HepG2 (cell line): ENCODE results near the gene DOK7. TPM values are rescaled to one million over a fixed set of nuclear protein-coding genes. Genes with fewer than 3 reads are reported as not detected.

ENCODE experiments used
- ATAC-seq: fragments of 200-7000 bp; cut with Tn5 transposase; 3 replicates; pipeline ENCODE4 v1.9.1; 2020; ENCODE audit warnings: mild to moderate bottlenecking, moderate library complexity
- BruUV-seq: library from RNA; stranded (reverse); fragments of 400-500 nt; replicated peaks from 2 replicates; lab custom pipeline; 2021; lab: Mats Ljungman, UMichigan
- CTCF ChIA-PET: fragments of 300-600 bp; formaldehyde crosslinking; extraction: SDS; loops from one replicate; lab custom pipeline; 2021; ENCODE audit warnings: low total read pairs, inconsistent platforms, low intra/inter-chr PET ratio; lab: Yijun Ruan, JAX
- POLR2A ChIA-PET: fragments of 350-600 bp; sonication (Branson Sonifier 250); formaldehyde crosslinking; loops from one replicate; lab custom pipeline; 2020; ENCODE audit warnings: antibody characterized with exemption, inconsistent platforms; lab: Yijun Ruan, JAX
- DNase-seq: peaks from one replicate; pipeline ENCODE4 v3.0.0-alpha.2; 2015; ENCODE audit warnings: low spot score
- FAIRE-seq: peaks from 3 replicates; lab custom pipeline; 2011; peaks lifted over from hg19 to GRCh38; lab: Jason Lieb, UNC
- H2AFZ ChIP-seq: one replicate; pipeline ENCODE4 v1.6.1; 2011; ENCODE audit warnings: low read length, inconsistent platforms
- H3K27ac ChIP-seq: fragments of 300-600 bp; 3 replicates; pipeline ENCODE4 v1.8.0; 2011; ENCODE audit warnings: mixed run types, mild to moderate bottlenecking, mixed read lengths, low read length, inconsistent platforms; ENCODE audit not compliant: insufficient read depth; ENCODE audit errors: extremely low read length
- H3K27me3 ChIP-seq, 2 experiments: fragments of 200-600 bp in 1 of 2; 2 replicates in 1 of 2; 3 replicates in 1 of 2; pipeline versions ENCODE4 v1.6.0 to v1.8.0; 2011; ENCODE audit warnings: low read length in 2 of 2, mild to moderate bottlenecking in 2 of 2, moderate library complexity in 2 of 2, inconsistent platforms in 1 of 2; ENCODE audit not compliant: insufficient read depth in 2 of 2, control insufficient read depth in 1 of 2
- H3K36me3 ChIP-seq, 2 experiments: fragments of 200-600 bp in 1 of 2; replicated peaks in 1 of 2; 2 replicates in 1 of 2; 3 replicates in 1 of 2; pipeline versions ENCODE4 v1.5.1 to v1.8.0; 2011; ENCODE audit warnings: low read length in 2 of 2, inconsistent platforms in 1 of 2; ENCODE audit not compliant: insufficient read depth in 2 of 2, control insufficient read depth in 1 of 2
- H3K4me1 ChIP-seq: 2 replicates; pipeline ENCODE4 v1.5.1; 2012; ENCODE audit warnings: low read length, inconsistent platforms; ENCODE audit not compliant: insufficient read depth
- H3K4me2 ChIP-seq: 2 replicates; pipeline ENCODE4 v1.6.0; 2011; ENCODE audit warnings: low read depth, low read length, inconsistent platforms
- H3K4me3 ChIP-seq, 3 experiments: fragments of 200-600 bp in 1 of 3; sonication (generic), shearing (Covaris generic) in 1 of 3; replicated peaks in 1 of 3; 2 replicates each; pipeline ENCODE4 v1.5.1; 2011 to 2016; ENCODE audit warnings: low read length in 3 of 3, inconsistent platforms in 2 of 3, low read depth in 2 of 3, mild to moderate bottlenecking in 2 of 3, control low read depth in 1 of 3, mixed read lengths in 1 of 3; ENCODE audit not compliant: insufficient read depth in 1 of 3
- H3K79me2 ChIP-seq: one replicate; pipeline ENCODE4 v1.6.1; 2011; ENCODE audit warnings: low read length, inconsistent platforms; ENCODE audit not compliant: insufficient read depth
- H3K9ac ChIP-seq: 2 replicates; pipeline ENCODE4 v1.6.0; 2011; ENCODE audit warnings: mild to moderate bottlenecking, low read depth, low read length, inconsistent platforms; ENCODE audit not compliant: insufficient read depth
- H3K9me3 ChIP-seq: 2 replicates; pipeline ENCODE4 v1.5.1; 2012; ENCODE audit warnings: mild to moderate bottlenecking, low read length
- H4K20me1 ChIP-seq: 2 replicates; pipeline ENCODE4 v1.6.0; 2011; ENCODE audit warnings: inconsistent platforms, mild to moderate bottlenecking, low read length, moderate library complexity; ENCODE audit not compliant: insufficient read depth
- ARNT ChIP-seq: fragments of 450-650 bp; IDR thresholded peaks from 2 replicates; pipeline ENCODE4 v1.6.1; 2017
- ARNT2 ChIP-seq: sonication (generic); formaldehyde crosslinking; IDR thresholded peaks from 2 replicates; pipeline ENCODE4 v1.8.0; 2022; ENCODE audit warnings: mild to moderate bottlenecking, low read depth, missing genetic modification reagents, moderate library complexity
- BCL6 ChIP-seq: IDR thresholded peaks from 2 replicates; pipeline ENCODE4 v1.6.1; 2016; ENCODE audit warnings: missing genetic modification reagents, missing compliant biosample characterization
- BHLHE40 ChIP-seq: IDR thresholded peaks from 2 replicates; pipeline ENCODE4 v1.6.1; 2011; ENCODE audit warnings: low read length, improper control_type of control experiment
- FOXP1 ChIP-seq, 2 experiments: fragments of 450-650 bp in 1 of 2; IDR thresholded peaks; 2 replicates each; pipeline ENCODE4 v1.6.1; 2017 to 2018; ENCODE audit warnings: antibody characterized with exemption in 1 of 2
- HOXA7 ChIP-seq: sonication (generic); formaldehyde crosslinking; IDR thresholded peaks from 2 replicates; pipeline ENCODE4 v1.8.1; 2022; ENCODE audit warnings: mild to moderate bottlenecking, missing genetic modification reagents, moderate library complexity
- HOXA9 ChIP-seq: sonication (generic); formaldehyde crosslinking; IDR thresholded peaks from 2 replicates; pipeline ENCODE4 v1.8.1; 2022; ENCODE audit warnings: missing genetic modification reagents, mild to moderate bottlenecking, moderate library complexity, borderline replicate concordance
- HOXD1 ChIP-seq: sonication (generic); formaldehyde crosslinking; IDR thresholded peaks from 2 replicates; pipeline ENCODE4 v1.5.0; 2020; ENCODE audit warnings: missing genetic modification reagents
- KDM3A ChIP-seq: IDR thresholded peaks from 2 replicates; pipeline ENCODE4 v1.6.1; 2018; ENCODE audit warnings: low read depth, missing compliant biosample characterization
- MAFK ChIP-seq, 2 experiments: IDR thresholded peaks in 1 of 2; conservative IDR thresholded peaks in 1 of 2; 2 replicates each; pipeline ENCODE4 v1.6.1; 2011; ENCODE audit warnings: improper control_type of control experiment in 2 of 2, low read length in 2 of 2
- RFXAP ChIP-seq: sonication (generic); formaldehyde crosslinking; IDR thresholded peaks from 2 replicates; pipeline ENCODE4 v1.4.0; 2020; ENCODE audit warnings: missing genetic modification reagents, borderline replicate concordance
- SMAD9 ChIP-seq: sonication (generic); formaldehyde crosslinking; IDR thresholded peaks from 2 replicates; pipeline ENCODE4 v1.5.1; 2020; ENCODE audit warnings: mild to moderate bottlenecking, missing genetic modification reagents
- SRSF9 ChIP-seq: fragments of 200-400 bp; formaldehyde crosslinking; IDR thresholded peaks from 2 replicates; pipeline ENCODE4 v1.6.1; 2018; ENCODE audit warnings: borderline replicate concordance, mild to moderate bottlenecking, low read depth, low read length; ENCODE audit not compliant: insufficient read depth, poor library complexity, severe bottlenecking
- TBX2 ChIP-seq: sonication (generic); formaldehyde crosslinking; IDR thresholded peaks from 2 replicates; pipeline ENCODE4 v1.5.0; 2020; ENCODE audit warnings: missing genetic modification reagents, mild to moderate bottlenecking, borderline replicate concordance
- XRCC5 ChIP-seq: fragments of 200-400 bp; formaldehyde crosslinking; optimal IDR thresholded peaks from 2 replicates; pipeline ENCODE3; 2017; ENCODE audit warnings: mild to moderate bottlenecking, low read length
- ZFP36L1 ChIP-seq: sonication (generic); formaldehyde crosslinking; IDR thresholded peaks from 2 replicates; pipeline ENCODE4 v1.8.0; 2022; ENCODE audit warnings: mild to moderate bottlenecking, missing genetic modification reagents, moderate library complexity
- ZNF12 ChIP-seq: sonication (generic); formaldehyde crosslinking; IDR thresholded peaks from 2 replicates; pipeline ENCODE4 v1.5.0; 2020; ENCODE audit warnings: missing genetic modification reagents
- ZNF263 ChIP-seq: sonication (generic); formaldehyde crosslinking; IDR thresholded peaks from 2 replicates; pipeline ENCODE4 v1.4.0; 2020; ENCODE audit warnings: missing genetic modification reagents
- ZNF264 ChIP-seq: sonication (generic); formaldehyde crosslinking; IDR thresholded peaks from 2 replicates; pipeline ENCODE4 v1.4.0; 2020; ENCODE audit warnings: missing genetic modification reagents
- ZNF274 ChIP-seq: sonication (generic); formaldehyde crosslinking; IDR thresholded peaks from 2 replicates; pipeline ENCODE4 v1.5.1; 2020; ENCODE audit warnings: mild to moderate bottlenecking, missing genetic modification reagents
- ZNF44 ChIP-seq: sonication (generic); formaldehyde crosslinking; IDR thresholded peaks from 2 replicates; pipeline ENCODE4 v1.5.1; 2020; ENCODE audit warnings: mild to moderate bottlenecking, missing genetic modification reagents
- ZNF549 ChIP-seq: sonication (generic); formaldehyde crosslinking; IDR thresholded peaks from 2 replicates; pipeline ENCODE4 v1.5.0; 2020; ENCODE audit warnings: missing genetic modification reagents
- WGBS: methylation state at CpG from one replicate; pipeline ENCODE4 v1.1.6; 2017; ENCODE audit warnings: low lambda C conversion rate; 5-methylcytosine and 5-hydroxymethylcytosine counted together
- in situ Hi-C: cut with HindIII; loops from 2 replicates; pipeline ENCODE4 v1.10.0; 2017; ENCODE audit warnings: low pct_unique_long_range_greater_than_20kb; ENCODE audit not compliant: extremely low pct_ligation_motif_present
- intact Hi-C: fragments of 100-400 bp; cut with micrococcal nuclease; formaldehyde crosslinking; loops from one replicate; pipeline ENCODE4 v1.10.0; 2022; ENCODE audit not compliant: unreplicated experiment
- polyA plus RNA-seq, 8 experiments: library from polyadenylated mRNA; depleted of rRNA in 3 of 8; stranded (reverse) in 7 of 8; unstranded in 1 of 8; fragments of >200 nt; fragmentation: Illumina TruSeq in 4 of 8; extraction: Trizol in 4 of 8; gene quantifications; 2 replicates each; pipeline versions ENCODE4 v1.2.1 to v1.2.3, GENCODE V29; 2011 to 2016; ENCODE audit warnings: low read depth in 4 of 8, missing spikeins in 1 of 8, mixed read lengths in 1 of 8; ENCODE audit not compliant: insufficient read depth in 1 of 8
- total RNA-seq, 5 experiments: library from RNA; depleted of rRNA; stranded (reverse); fragments of >200 nt; fragmentation: Illumina TruSeq; extraction: Trizol; gene quantifications; 2 replicates each; pipeline ENCODE4 v1.2.3, GENCODE V29; 2016; ENCODE audit warnings: low read depth in 1 of 5
- TF ChIP-seq, protein P1 (sequence below): sonication (generic); formaldehyde crosslinking; IDR thresholded peaks from 2 replicates; pipeline ENCODE4 v1.9.0; 2021; ENCODE audit warnings: missing genetic modification reagents, borderline replicate concordance

DOK7 gene
- total and polyA plus RNA-seq, 2 of the 13 experiments (the other 11 are each of a cell fraction or from before 2014, with no cell fraction given) = 0.03 to 0.07 TPM

DNA sequence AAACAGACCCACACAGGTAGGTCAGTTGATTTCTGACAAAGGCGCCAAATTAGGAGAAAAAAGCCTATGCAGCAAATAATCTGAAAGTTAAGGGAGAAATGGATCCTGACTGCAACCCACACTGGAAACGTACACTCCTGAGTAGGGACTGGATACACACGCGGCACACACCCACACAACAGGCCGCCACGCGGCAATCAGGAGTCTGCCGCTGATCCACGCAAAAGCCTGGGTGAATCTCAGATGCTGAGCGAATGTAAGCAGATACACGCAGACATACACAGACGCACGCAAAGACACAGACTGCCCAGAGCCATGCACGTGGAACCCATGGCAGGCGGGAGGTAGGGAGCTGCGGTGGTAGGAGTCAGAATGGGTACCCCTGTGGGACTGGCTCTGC lies 47.4 kb downstream of the DOK7 start:
- peaks cover 12 to 53% of the 10 kb centered on the region in 2 experiments for H3K36me3 ChIP-seq
- FAIRE-seq = no peak

DNA sequence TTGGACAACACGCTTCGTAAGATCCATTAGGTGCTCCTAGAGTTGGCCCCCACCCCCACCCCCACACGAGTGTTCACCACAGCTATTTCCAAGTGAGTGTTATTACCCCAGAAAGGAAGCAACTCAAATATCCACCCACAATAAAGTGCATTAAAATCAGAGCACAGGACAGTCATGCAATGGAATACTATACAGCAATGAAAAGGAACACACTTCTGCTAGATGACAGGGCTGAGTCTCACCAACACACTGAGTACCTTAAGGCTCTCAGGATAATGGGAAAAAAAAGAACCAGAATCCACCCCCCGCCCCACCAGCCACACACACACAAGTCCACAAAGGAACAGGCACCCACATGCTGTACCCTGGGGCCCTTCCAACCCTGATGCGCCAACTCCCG lies 48.1 kb downstream of the DOK7 start:
- no peaks in the 10 kb centered on the region for H3K9me3 ChIP-seq
- TF ChIP-seq KDM3A (CRISPR knock-in tag) = no peak
- no peak for TF ChIP-seq ZNF12 (CRISPR knock-in tag)
- TF ChIP-seq XRCC5 = no peak
- no peak for TF ChIP-seq ARNT
- TF ChIP-seq SMAD9 (CRISPR knock-in tag) = no peak
- no peak for TF ChIP-seq ZNF274
- no peak for TF ChIP-seq TBX2 (CRISPR knock-in tag)
- TF ChIP-seq SRSF9 = no peak
- TF ChIP-seq FOXP1 (IDR thresholded peaks at IDR 0.05) = no peak
- no peak for TF ChIP-seq FOXP1 (CRISPR knock-in tag; IDR thresholded peaks at IDR 0.05)
- TF ChIP-seq BHLHE40 = no peak
- no peak for TF ChIP-seq HOXA9 (CRISPR knock-in tag)
- TF ChIP-seq HOXA7 (CRISPR knock-in tag) = no peak
- no peak for TF ChIP-seq RFXAP (CRISPR knock-in tag)
- TF ChIP-seq ZNF549 (CRISPR knock-in tag) = no peak
- TF ChIP-seq ZFP36L1 (CRISPR knock-in tag) = no peak
- no peak for TF ChIP-seq ARNT2 (CRISPR knock-in tag)
- no peak for TF ChIP-seq BCL6 (CRISPR knock-in tag)
- TF ChIP-seq, protein P1, sequence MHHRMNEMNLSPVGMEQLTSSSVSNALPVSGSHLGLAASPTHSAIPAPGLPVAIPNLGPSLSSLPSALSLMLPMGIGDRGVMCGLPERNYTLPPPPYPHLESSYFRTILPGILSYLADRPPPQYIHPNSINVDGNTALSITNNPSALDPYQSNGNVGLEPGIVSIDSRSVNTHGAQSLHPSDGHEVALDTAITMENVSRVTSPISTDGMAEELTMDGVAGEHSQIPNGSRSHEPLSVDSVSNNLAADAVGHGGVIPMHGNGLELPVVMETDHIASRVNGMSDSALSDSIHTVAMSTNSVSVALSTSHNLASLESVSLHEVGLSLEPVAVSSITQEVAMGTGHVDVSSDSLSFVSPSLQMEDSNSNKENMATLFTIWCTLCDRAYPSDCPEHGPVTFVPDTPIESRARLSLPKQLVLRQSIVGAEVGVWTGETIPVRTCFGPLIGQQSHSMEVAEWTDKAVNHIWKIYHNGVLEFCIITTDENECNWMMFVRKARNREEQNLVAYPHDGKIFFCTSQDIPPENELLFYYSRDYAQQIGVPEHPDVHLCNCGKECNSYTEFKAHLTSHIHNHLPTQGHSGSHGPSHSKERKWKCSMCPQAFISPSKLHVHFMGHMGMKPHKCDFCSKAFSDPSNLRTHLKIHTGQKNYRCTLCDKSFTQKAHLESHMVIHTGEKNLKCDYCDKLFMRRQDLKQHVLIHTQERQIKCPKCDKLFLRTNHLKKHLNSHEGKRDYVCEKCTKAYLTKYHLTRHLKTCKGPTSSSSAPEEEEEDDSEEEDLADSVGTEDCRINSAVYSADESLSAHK = no peak
- no peak overlapping the region for H3K4me3 ChIP-seq
- 95% methylated on average over 6 of the region's 6 CpGs for WGBS
- H4K20me1 ChIP-seq = no peaks in the 10 kb centered on the region
- intact Hi-C loops = no loop called here
- in situ Hi-C loops = no loop called here
- FAIRE-seq (no peak), DNase-seq (no peak), ATAC-seq (no peak)
- H3K36me3 ChIP-seq = peaks cover 13 to 56% of the 10 kb centered on the region in 2 experiments; a peak in 4 of 5 replicates
- no TSS peak for BruUV-seq
- POLR2A ChIA-PET = no interaction called here
- CTCF ChIA-PET = no interaction called here
- no peaks in the 10 kb centered on the region for H3K4me1 ChIP-seq
- H3K9ac ChIP-seq = no peak overlapping the region
- H3K4me2 ChIP-seq = no peak overlapping the region
- no peak overlapping the region for H3K27ac ChIP-seq
- H3K27me3 ChIP-seq = no peaks in the 10 kb centered on the region
- H2AFZ ChIP-seq = no peak overlapping the region
- H3K79me2 ChIP-seq = no peaks in the 10 kb centered on the region

More for the DNA sequence above, 47.4 kb downstream of the DOK7 start:
- Histone ChIP-seq H3K9me3 (no peaks in the 10 kb centered on the region), H3K79me2 (no peaks in the 10 kb centered on the region), H3K4me2 (no peak overlapping the region), H3K9ac (no peak overlapping the region), H3K27me3 (no peaks in the 10 kb centered on the region), H3K27ac (no peak overlapping the region), H4K20me1 (no peaks in the 10 kb centered on the region), H3K4me3 (no peak overlapping the region), H2AFZ (no peak overlapping the region), H3K4me1 (no peaks in the 10 kb centered on the region)
- ATAC-seq = no peak
- TF ChIP-seq HOXD1 (CRISPR knock-in tag) (no peak), ZNF263 (CRISPR knock-in tag) (no peak), MAFK (conservative IDR thresholded peaks at IDR 0.05 in 1 of 2, IDR thresholded peaks at IDR 0.05 in 1 of 2; ENCODE audit: low read length in 2 of 2) (peak in 1 of 2 experiments; percentile 43; a peak in 3 of 4 replicates), ZNF264 (CRISPR knock-in tag) (no peak), ZNF44 (CRISPR knock-in tag) (no peak)
- CTCF ChIA-PET = no interaction called here
- in situ Hi-C loops = no loop called here
- POLR2A ChIA-PET = no interaction called here
- no peak for DNase-seq
- WGBS = 96% methylated on average over 16 of the region's 16 CpGs
- no TSS peak for BruUV-seq
- intact Hi-C loops = no loop called here
